ENCODE measurements around the gene MARK1. TPM values are rescaled to one million over a fixed set of nuclear protein-coding genes. Genes with fewer than 3 reads are reported as not detected.

Gene MARK1
- total RNA-seq, 1 experiment from 2014 or later, result 17.8 TPM

DNA sequence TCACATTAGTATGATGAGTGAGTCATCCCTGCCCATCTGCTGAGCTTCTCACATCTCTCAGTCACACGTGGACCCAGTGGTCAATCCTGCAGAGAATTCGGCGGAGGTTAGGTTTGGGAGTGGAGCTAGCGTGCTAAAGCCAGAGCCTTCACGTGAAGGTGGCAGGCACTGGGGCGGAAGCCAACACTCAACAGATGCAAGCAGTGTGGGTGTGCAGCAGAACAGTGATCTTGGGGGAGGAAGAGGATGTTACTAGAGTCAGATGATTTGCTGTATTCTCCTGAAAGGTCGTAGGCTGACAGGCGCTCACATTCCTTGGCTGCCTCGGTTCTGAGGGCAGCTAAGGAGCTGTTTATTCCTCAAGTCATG, 168.9 kb downstream of the MARK1 start:
- Histone ChIP-seq H3K23ac (ENCODE audit: insufficient read length, low read depth, low read length) (no peak overlapping the region), H3T11ph (ENCODE audit: low read length) (no peak overlapping the region), H3K79me1 (ENCODE audit: insufficient read depth, low read depth, low read length, poor library complexity, severe bottlenecking) (no peaks in the 10 kb centered on the region), H4K5ac (ENCODE audit: insufficient read length, low read depth, low read length) (no peak overlapping the region), H4K91ac (ENCODE audit: insufficient read length, low read depth, low read length) (no peak overlapping the region), H3K18ac (ENCODE audit: insufficient read length, low read depth, low read length) (no peak overlapping the region), H3K79me2 (ENCODE audit: insufficient read depth, low read length) (no peaks in the 10 kb centered on the region), H3K4me1 (ENCODE audit: insufficient read depth, low read length) (no peaks in the 10 kb centered on the region), H3K14ac (ENCODE audit: insufficient read depth, low read length) (no peak overlapping the region), H3K9ac (ENCODE audit: extremely low read depth, insufficient read length, low read length) (no peak overlapping the region), H3K27ac (ENCODE audit: insufficient read length, low read depth, low read length) (no peak overlapping the region), H3K4ac (ENCODE audit: low read depth, low read length) (no peak overlapping the region), H4K8ac (replicated peaks; ENCODE audit: insufficient read length, low read depth, low read length) (no peak overlapping the region), H3K9me3 (ENCODE audit: control insufficient read depth, low read depth, low read length) (no peaks in the 10 kb centered on the region), H3K4me2 (ENCODE audit: insufficient read depth, insufficient read length, low read length) (no peak overlapping the region), H3K27me3 (ENCODE audit: insufficient read depth, low read length) (no peaks in the 10 kb centered on the region), H2BK15ac (ENCODE audit: low read depth, low read length) (no peak overlapping the region), H4K20me1 (ENCODE audit: control insufficient read depth, insufficient read depth, insufficient read length) (no peaks in the 10 kb centered on the region), H2BK12ac (ENCODE audit: insufficient read length, low read depth, low read length) (no peak overlapping the region), H2AFZ (ENCODE audit: low read length) (no peak overlapping the region), H2BK5ac (ENCODE audit: insufficient read length, low read length) (no peak overlapping the region), H3K23me2 (ENCODE audit: insufficient read length, low read depth, low read length, poor library complexity, severe bottlenecking) (no peaks in the 10 kb centered on the region), H2BK120ac (ENCODE audit: low read depth, low read length, poor library complexity, severe bottlenecking) (no peak overlapping the region), H2BK20ac (ENCODE audit: low read depth, low read length, poor library complexity, severe bottlenecking) (no peak overlapping the region), H2AK5ac (ENCODE audit: insufficient read length, low read length) (no peak overlapping the region), H3K56ac (ENCODE audit: insufficient read length, low read depth, low read length) (no peak overlapping the region)
- WGBS (ENCODE audit: extremely low coverage, insufficient read length, low lambda C conversion rate), result no CpG with 5 or more reads among the region's 9 CpGs
- no peak for DNase-seq
- Mint-ChIP-seq H3K4me3 (no peak overlapping the region), H3K9me3 (no peaks in the 10 kb centered on the region), H3K27ac (no peak overlapping the region), H3K4me1 (peaks cover 9 to 10% of the 10 kb centered on the region in 2 experiments), H3K36me3 (ENCODE audit: insufficient read depth in 1 of 3, low read depth in 3 of 3) (peaks cover 0 to 3% (median 0%) of the 10 kb centered on the region in 3 experiments; a peak in 2 of 7 replicates), H3K27me3 (ENCODE audit: low read depth) (peaks cover 17% of the 10 kb centered on the region)
- no peak for TF ChIP-seq CTCF (conservative IDR thresholded peaks at IDR 0.05)
